ENCODE data around the gene GJB6. TPM values are rescaled to one million over a fixed set of nuclear protein-coding genes. Genes with fewer than 3 reads are reported as not detected.

The GJB6 gene
- total RNA-seq, 6 experiments from 2014 or later, result not detected

DNA sequence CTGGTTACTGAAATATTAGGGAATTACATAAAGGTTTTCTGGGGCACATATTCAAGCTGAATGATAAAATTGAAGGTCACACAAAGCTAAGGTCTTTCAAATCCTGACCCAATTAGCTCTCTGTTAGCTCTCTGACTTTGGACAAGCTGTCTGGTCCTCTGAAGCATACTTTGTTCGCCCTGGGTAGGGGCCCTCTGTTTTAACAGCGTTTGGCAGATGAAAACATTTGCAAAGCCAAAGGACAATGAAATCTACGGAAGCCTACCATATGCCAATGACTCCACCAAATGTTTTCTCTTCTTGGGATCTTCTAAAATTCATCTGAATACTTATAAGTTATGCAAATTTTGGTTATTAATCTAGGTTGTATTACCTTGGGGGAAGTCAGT, 56.7 kb downstream of the GJB6 start:
- peak overlapping the region; percentile 78 for H3K4me3 Mint-ChIP-seq
- H3K36me3 Mint-ChIP-seq (ENCODE audit: low read depth), result no peaks in the 10 kb centered on the region
- H3K27ac Mint-ChIP-seq, result peak overlapping the region; percentile 48; the same call in 1 of the 2 replicates
- peaks cover 48% of the 10 kb centered on the region for H3K27me3 Mint-ChIP-seq (ENCODE audit: insufficient read depth)
- H3K9me3 Mint-ChIP-seq, result no peaks in the 10 kb centered on the region
- DNase-seq, result no peak
- peaks cover 12% of the 10 kb centered on the region for H3K4me1 Mint-ChIP-seq (ENCODE audit: low read depth)
- TF ChIP-seq CTCF (IDR thresholded peaks at IDR 0.05), result no peak

DNA sequence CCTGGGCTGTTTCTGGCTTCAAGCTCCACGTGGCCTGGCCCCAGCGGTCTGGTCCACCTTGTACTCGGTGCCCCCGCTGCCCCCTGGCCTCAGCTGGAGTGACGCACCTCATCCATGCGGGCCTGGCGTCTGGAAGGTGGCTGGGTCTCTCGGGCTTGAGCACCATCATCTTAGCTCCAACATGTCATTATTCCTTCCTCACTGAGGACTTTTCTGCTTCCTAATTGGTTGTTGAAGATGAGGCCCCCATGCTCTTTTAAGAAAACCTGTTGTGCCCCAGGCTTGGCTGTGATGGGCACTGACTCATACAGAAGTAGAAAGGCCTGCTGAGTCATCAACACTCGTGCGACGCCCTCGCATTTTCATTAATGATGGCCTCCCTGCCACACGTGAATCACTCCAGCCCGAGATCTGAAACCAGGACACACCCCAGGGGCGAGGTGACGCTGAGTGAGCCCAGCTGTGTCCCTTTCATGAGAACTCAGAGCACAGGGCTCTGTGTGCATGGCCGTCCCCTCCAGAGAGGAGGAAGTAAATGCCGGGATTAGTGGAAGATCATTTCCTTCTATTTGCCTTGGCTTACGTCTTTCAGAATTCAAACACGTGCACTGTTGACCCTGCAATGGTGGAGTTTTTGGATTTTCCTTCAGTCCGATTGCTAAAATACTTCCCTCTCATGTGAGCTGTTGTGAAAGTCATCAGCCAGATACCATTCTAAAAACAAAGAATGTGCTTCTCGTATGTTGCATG, 57.3 kb downstream of the GJB6 start:
- Mint-ChIP-seq H3K27me3 (ENCODE audit: insufficient read depth) (peaks cover 50% of the 10 kb centered on the region), H3K27ac (peak overlapping the region; percentile 48), H3K36me3 (ENCODE audit: low read depth) (no peaks in the 10 kb centered on the region), H3K9me3 (no peaks in the 10 kb centered on the region), H3K4me3 (peak overlapping the region; percentile 78), H3K4me1 (ENCODE audit: low read depth) (peaks cover 12% of the 10 kb centered on the region)
- TF ChIP-seq CTCF (IDR thresholded peaks at IDR 0.05), result no peak
- peak; percentile 92 for DNase-seq

- Mint-ChIP-seq H3K36me3 (ENCODE audit: low read depth) (no peaks in the 10 kb centered on the region), H3K9me3 (no peaks in the 10 kb centered on the region), H3K27me3 (ENCODE audit: insufficient read depth) (peaks cover 44% of the 10 kb centered on the region), H3K4me3 (no peak overlapping the region), H3K4me1 (ENCODE audit: low read depth) (peaks cover 12% of the 10 kb centered on the region), H3K27ac (no peak overlapping the region)
- no peak for TF ChIP-seq CTCF (IDR thresholded peaks at IDR 0.05)
- DNase-seq, result no peak
These were observed 58.9 kb downstream of the GJB6 start for GRCh38 chr13:20173116-20173746.

Other genes starting within 250 kb of the GJB6 start
- gene GJA3, start 71.3 kb downstream of the GJB6 start, total RNA-seq (2021; fragmentation: NEBNext Ultra II Directional; extraction: Animal tissue kit (Norgen Biotek cat#: 25700)), result under 1 TPM; 0.09 to 0.14 (median 0.11) TPM
- gene GJB2, start 39.4 kb downstream of the GJB6 start, total RNA-seq (2021; fragmentation: NEBNext Ultra II Directional; extraction: Animal tissue kit (Norgen Biotek cat#: 25700)), result not detected